Ascending aorta (tissue), 2 donors: Measurements from ENCODE around the gene SS18. TPM values are rescaled to one million over a fixed set of nuclear protein-coding genes. Genes with fewer than 3 reads are reported as not detected.

Experiments used
- DNase-seq, 2 donors: peaks; one replicate each; pipeline ENCODE4 v3.0.0-alpha.2; 2019; ENCODE audit warnings: low spot score in 2 of 2
- H3K27ac ChIP-seq, 2 donors: fragments of 200-600 bp; sonication (generic); one replicate each; pipeline ENCODE4 v1.5.1; 2016 to 2017; ENCODE audit warnings: mild to moderate bottlenecking in 1 of 2
- H3K27me3 ChIP-seq: fragments of 200-600 bp; sonication (generic); one replicate; pipeline ENCODE4 v1.5.1; 2017
- H3K36me3 ChIP-seq, 2 donors: fragments of 200-600 bp; sonication (generic); one replicate each; pipeline ENCODE4 v1.5.1; 2016
- H3K4me1 ChIP-seq, 2 donors: fragments of 200-600 bp; sonication (generic); one replicate each; pipeline ENCODE4 v1.5.1; 2016 to 2017; ENCODE audit warnings: mild to moderate bottlenecking in 1 of 2
- H3K4me3 ChIP-seq, 2 donors: fragments of 200-600 bp; sonication (generic); one replicate each; pipeline ENCODE4 v1.5.1; 2016 to 2017; ENCODE audit warnings: mild to moderate bottlenecking in 1 of 2
- H3K9me3 ChIP-seq, 2 donors: fragments of 200-600 bp; sonication (generic); one replicate each; pipeline ENCODE4 v1.5.1; 2016
- CTCF ChIP-seq, 3 experiments: fragments of 200-600 bp in 2 of 3; fragments of 450-650 bp in 1 of 3; sonication (generic) in 2 of 3; IDR thresholded peaks; one replicate each; pipeline ENCODE4 v1.5.1; 2016 to 2019; ENCODE audit warnings: antibody characterized with exemption in 3 of 3, mild to moderate bottlenecking in 1 of 3, moderate library complexity in 1 of 3
- intact Hi-C: fragments of 100-400 bp; cut with DNase I; formaldehyde crosslinking; loops from one replicate; pipeline ENCODE4 v1.15.1; 2023
- total RNA-seq: library from RNA; depleted of rRNA; stranded (reverse); fragments of >200 nt; gene quantifications from one replicate; pipeline ENCODE4 v1.1.0, GENCODE V29; 2016

SS18 gene
- total RNA-seq, 1 donor from 2014 or later: 31.0 TPM

GRCh38 chr18:26008619-26009018 lies 81.8 kb downstream of the SS18 start:
- no peaks in the 10 kb centered on the region for H3K4me1 ChIP-seq
- TF ChIP-seq CTCF (IDR thresholded peaks at IDR 0.05): no peak
- no peak overlapping the region for H3K4me3 ChIP-seq
- H3K36me3 ChIP-seq: peaks cover 4 to 11% of the 10 kb centered on the region in 2 donors
- DNase-seq: no peak
- intact Hi-C loops: no loop called here
- H3K27me3 ChIP-seq: no peaks in the 10 kb centered on the region
- no peaks in the 10 kb centered on the region for H3K9me3 ChIP-seq
- H3K27ac ChIP-seq: no peak overlapping the region

DNA sequence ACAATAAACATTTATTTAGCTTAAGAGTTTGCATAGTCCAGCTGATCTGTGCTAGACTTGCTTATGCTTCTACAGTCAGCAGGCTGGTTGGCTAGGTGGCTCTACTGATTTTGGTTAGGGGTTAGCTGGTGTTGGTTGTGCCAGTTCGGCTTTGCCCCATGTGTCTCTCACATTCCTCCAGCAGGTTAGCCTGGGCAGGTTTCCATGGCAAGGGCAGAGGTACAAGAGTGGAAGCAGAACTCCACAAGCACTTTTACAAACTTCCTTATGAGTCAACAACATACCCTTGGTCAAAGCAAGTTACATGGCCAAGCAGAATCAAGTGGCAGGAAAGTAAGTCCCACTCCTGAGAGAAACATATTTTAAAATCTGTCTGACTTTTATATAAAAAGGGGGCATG lies 82.3 kb downstream of the SS18 start:
- Histone ChIP-seq H3K27me3 (no peaks in the 10 kb centered on the region), H3K4me3 (no peak overlapping the region), H3K4me1 (no peaks in the 10 kb centered on the region), H3K9me3 (no peaks in the 10 kb centered on the region), H3K36me3 (peaks cover 4 to 7% of the 10 kb centered on the region in 2 donors), H3K27ac (no peak overlapping the region)
- no peak for TF ChIP-seq CTCF (IDR thresholded peaks at IDR 0.05)
- intact Hi-C loops: no loop called here
- no peak for DNase-seq

DNA sequence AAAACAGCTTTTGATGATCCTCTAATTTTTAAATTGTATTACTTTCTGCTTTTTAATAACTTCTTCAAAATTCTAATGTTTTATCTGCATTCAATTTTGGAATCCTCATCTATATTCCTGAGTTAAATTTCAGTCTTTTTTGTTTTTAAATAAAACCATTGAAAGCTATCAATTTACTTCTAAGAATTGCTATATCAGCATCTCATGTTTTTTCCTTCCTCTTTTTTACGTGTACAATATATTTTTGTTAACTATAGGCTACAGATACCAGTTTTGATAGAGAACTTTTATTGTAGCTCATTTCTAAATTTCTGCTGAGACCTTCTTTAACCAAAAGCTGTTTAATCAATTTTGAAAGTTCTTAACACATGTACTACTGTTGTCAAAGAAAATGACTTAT lies 84.5 kb downstream of the SS18 start:
- H3K27me3 ChIP-seq: no peaks in the 10 kb centered on the region
- no peaks in the 10 kb centered on the region for H3K9me3 ChIP-seq
- H3K4me3 ChIP-seq: no peak overlapping the region
- no peak for DNase-seq
- TF ChIP-seq CTCF (IDR thresholded peaks at IDR 0.05): no peak
- H3K27ac ChIP-seq: no peak overlapping the region
- H3K4me1 ChIP-seq: no peaks in the 10 kb centered on the region
- intact Hi-C loops: no loop called here
- H3K36me3 ChIP-seq: peaks cover 0 to 4% of the 10 kb centered on the region in 2 donors

GRCh38 chr18:26004832-26005231 lies 85.6 kb downstream of the SS18 start:
- no peaks in the 10 kb centered on the region for H3K27me3 ChIP-seq
- no peaks in the 10 kb centered on the region for H3K4me1 ChIP-seq
- intact Hi-C loops: no loop called here
- H3K9me3 ChIP-seq: no peaks in the 10 kb centered on the region
- H3K27ac ChIP-seq: no peak overlapping the region
- peaks cover 0 to under 1% of the 10 kb centered on the region in 2 donors for H3K36me3 ChIP-seq
- no peak for TF ChIP-seq CTCF (IDR thresholded peaks at IDR 0.05)
- H3K4me3 ChIP-seq: no peak overlapping the region
- DNase-seq: no peak

DNA sequence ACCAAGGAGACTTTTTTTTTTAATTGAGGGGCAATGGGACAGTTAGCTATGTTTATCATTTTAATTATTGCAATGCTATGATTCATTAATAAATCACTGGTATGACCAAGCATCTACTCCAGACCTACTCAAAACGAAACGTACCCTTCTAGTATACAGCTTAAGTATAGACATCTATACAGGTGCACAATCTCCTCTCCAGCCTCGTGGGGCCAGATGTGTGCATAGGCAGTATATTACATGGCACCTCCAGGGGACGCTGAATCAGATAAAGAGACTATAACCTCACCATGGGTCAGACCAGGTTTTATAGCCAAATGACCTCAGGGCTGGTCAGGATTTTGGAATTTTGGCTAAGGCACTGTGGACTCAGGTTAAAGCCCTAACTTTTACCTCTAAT lies 86.6 kb downstream of the SS18 start:
- no peaks in the 10 kb centered on the region for H3K9me3 ChIP-seq
- no peak overlapping the region for H3K27ac ChIP-seq
- H3K4me3 ChIP-seq: no peak overlapping the region
- H3K36me3 ChIP-seq: no peaks in the 10 kb centered on the region
- no peaks in the 10 kb centered on the region for H3K4me1 ChIP-seq
- H3K27me3 ChIP-seq: no peaks in the 10 kb centered on the region
- intact Hi-C loops: no loop called here
- no peak for DNase-seq
- no peak for TF ChIP-seq CTCF (IDR thresholded peaks at IDR 0.05)

GRCh38 chr18:26003356-26003755 lies 87.1 kb downstream of the SS18 start:
- intact Hi-C loops: no loop called here
- Histone ChIP-seq H3K4me3 (no peak overlapping the region), H3K9me3 (no peaks in the 10 kb centered on the region), H3K27ac (no peak overlapping the region), H3K36me3 (no peaks in the 10 kb centered on the region), H3K4me1 (no peaks in the 10 kb centered on the region), H3K27me3 (no peaks in the 10 kb centered on the region)
- DNase-seq: no peak
- TF ChIP-seq CTCF (IDR thresholded peaks at IDR 0.05): no peak
